K562 (cell line): Measurements from ENCODE around the gene CAVIN1. TPM values are rescaled to one million over a fixed set of nuclear protein-coding genes. Genes with fewer than 3 reads are reported as not detected.
"Not testable (repeated sequence)": the region's sequence is repeated elsewhere in the genome, so short reads cannot be mapped to it uniquely, and the experiment has no call there.

Experiments used
- ATAC-seq: fragments of 200-7000 bp; cut with Tn5 transposase; 3 replicates; pipeline ENCODE4 v1.9.1; 2020; ENCODE audit warnings: moderate library complexity
- BruUV-seq: library from RNA; stranded (reverse); fragments of 400-500 nt; replicated peaks from 2 replicates; lab custom pipeline; 2021; lab: Mats Ljungman, UMichigan
- CTCF ChIA-PET: fragments of 300-600 bp; formaldehyde crosslinking; extraction: SDS; loops from one replicate; lab custom pipeline; 2021; ENCODE audit warnings: low intra/inter-chr PET ratio; lab: Yijun Ruan, JAX
- POLR2A ChIA-PET: fragments of 300-600, 350-650 bp; sonication (Branson Sonifier 250); formaldehyde crosslinking; extraction: SDS; loops from one replicate; lab custom pipeline; 2021; ENCODE audit warnings: antibody characterized with exemption, inconsistent platforms; lab: Yijun Ruan, JAX
- DNase-seq, 4 experiments: peaks; one replicate each; pipeline versions ENCODE4 v3.0.0 to v3.0.0-alpha.2; 2011 to 2018; ENCODE audit warnings: low spot score in 3 of 4, mixed read lengths in 3 of 4; ENCODE audit errors: extremely low read depth in 1 of 4
- FAIRE-seq: peaks from 2 replicates; lab custom pipeline; 2011; peaks lifted over from hg19 to GRCh38; lab: Jason Lieb, UNC
- H2AFZ ChIP-seq: 2 replicates; pipeline ENCODE4 v1.6.0; 2011; ENCODE audit warnings: low read depth, low read length, control low read depth, inconsistent platforms
- H3K27ac ChIP-seq: fragments of 200-600 bp; 3 replicates; pipeline ENCODE4 v1.8.0; 2011; ENCODE audit warnings: low read depth, mild to moderate bottlenecking, control low read depth, inconsistent platforms, low read length, moderate library complexity, mixed read lengths; ENCODE audit errors: extremely low read depth
- H3K27me3 ChIP-seq, 2 experiments: fragments of 300-600 bp in 1 of 2; 2 replicates in 1 of 2; 3 replicates in 1 of 2; pipeline versions ENCODE4 v1.6.0 to v1.8.0; 2011; ENCODE audit warnings: inconsistent platforms in 2 of 2, low read length in 2 of 2, mild to moderate bottlenecking in 1 of 2, mixed read lengths in 1 of 2, moderate library complexity in 1 of 2; ENCODE audit not compliant: control insufficient read depth in 2 of 2, insufficient read depth in 2 of 2
- H3K36me3 ChIP-seq: fragments of 300-600 bp; 3 replicates; pipeline ENCODE4 v1.8.0; 2011; ENCODE audit warnings: mild to moderate bottlenecking, low read length, inconsistent platforms; ENCODE audit not compliant: control insufficient read depth, insufficient read depth
- H3K4me1 ChIP-seq, 2 experiments: fragments of 200-600 bp in 1 of 2; replicated peaks in 1 of 2; 2 replicates in 1 of 2; 3 replicates in 1 of 2; pipeline versions ENCODE4 v1.5.1 to v1.8.0; 2011; ENCODE audit warnings: inconsistent platforms in 2 of 2, low read length in 2 of 2, mild to moderate bottlenecking in 1 of 2, mixed read lengths in 1 of 2, moderate library complexity in 1 of 2; ENCODE audit not compliant: control insufficient read depth in 2 of 2, insufficient read depth in 2 of 2
- H3K4me2 ChIP-seq: 2 replicates; pipeline ENCODE4 v1.6.1; 2011; ENCODE audit warnings: low read length, control low read depth, inconsistent platforms, mixed read lengths; ENCODE audit not compliant: insufficient read depth
- H3K4me3 ChIP-seq: fragments of 200-600 bp; sonication (generic), shearing (Covaris generic); 2 replicates; pipeline ENCODE4 v1.5.1; 2016; ENCODE audit warnings: control low read depth, inconsistent platforms
- H3K79me2 ChIP-seq: fragments of 200-600 bp; 3 replicates; pipeline ENCODE4 v1.8.0; 2011; ENCODE audit warnings: low read length, inconsistent platforms; ENCODE audit not compliant: control insufficient read depth, insufficient read depth
- H3K9ac ChIP-seq, 2 experiments: 2 replicates each; pipeline versions ENCODE4 v1.6.0 to v1.6.1; 2011; ENCODE audit warnings: low read depth in 2 of 2, low read length in 2 of 2, control low read depth in 1 of 2, inconsistent platforms in 1 of 2, mild to moderate bottlenecking in 1 of 2, mixed read lengths in 1 of 2; ENCODE audit not compliant: insufficient read depth in 1 of 2
- H3K9me1 ChIP-seq: one replicate; pipeline ENCODE4 v1.6.0; 2011; ENCODE audit warnings: inconsistent platforms, mild to moderate bottlenecking, low read length, moderate library complexity; ENCODE audit not compliant: control insufficient read depth, insufficient read depth
- H3K9me3 ChIP-seq: replicated peaks from 2 replicates; pipeline ENCODE4 v1.5.1; 2011; ENCODE audit warnings: low read depth, low read length, inconsistent platforms; ENCODE audit not compliant: control insufficient read depth, insufficient read depth
- H4K20me1 ChIP-seq: replicated peaks from 2 replicates; pipeline ENCODE4 v1.6.1; 2011; ENCODE audit warnings: low read length, inconsistent platforms, mixed read lengths; ENCODE audit not compliant: control insufficient read depth, insufficient read depth
- BRF2 ChIP-seq: IDR thresholded peaks from 3 replicates; pipeline ENCODE4 v1.6.1; 2011; ENCODE audit warnings: borderline replicate concordance, mild to moderate bottlenecking; ENCODE audit not compliant: insufficient read length, insufficient read depth
- CREB1 ChIP-seq, 2 experiments: sonication (generic) in 1 of 2; formaldehyde crosslinking in 1 of 2; IDR thresholded peaks; 2 replicates each; pipeline versions ENCODE4 v1.6.1 to v1.8.0; 2012 to 2022; ENCODE audit warnings: inconsistent platforms in 1 of 2, mild to moderate bottlenecking in 1 of 2, missing genetic modification reagents in 1 of 2, moderate library complexity in 1 of 2
- FOSL1 ChIP-seq: fragments of 200-800 bp; sonication (Bioruptor generic); conservative IDR thresholded peaks from 2 replicates; pipeline ENCODE4 v1.6.1; 2016; ENCODE audit warnings: missing genetic modification characterization, missing compliant biosample characterization
- WGBS: fragments of 100-300 bp; shearing (Covaris generic); methylation state at CpG from one replicate; pipeline ENCODE4 v1.1.6; 2016; ENCODE audit warnings: low coverage, mixed read lengths; ENCODE audit not compliant: insufficient coverage; ENCODE audit errors: missing lambda C conversion rate; 5-methylcytosine and 5-hydroxymethylcytosine counted together
- in situ Hi-C: fragments of 300-500 bp; cut with MboI; formaldehyde crosslinking; loops from 4 replicates; pipeline ENCODE4 v1.15.0; 2018; ENCODE audit warnings: inconsistent platforms, mixed read lengths
- intact Hi-C: fragments of 100-400 bp; cut with micrococcal nuclease; formaldehyde crosslinking; loops from 2 replicates; pipeline ENCODE4 v1.14.2; 2022
- polyA plus RNA-seq, 8 experiments: library from polyadenylated mRNA; depleted of rRNA in 4 of 8; stranded (reverse) in 5 of 8; unstranded in 3 of 8; fragments of >200 nt; fragmentation: Nextera tagmentation in 2 of 8; fragmentation: Illumina TruSeq in 1 of 8; extraction: Ambion mirVana in 2 of 8; extraction: Trizol in 1 of 8; gene quantifications; 2 replicates each; pipeline versions ENCODE4 v1.2.1 to v1.2.3, GENCODE V29; 2011 to 2014; ENCODE audit warnings: inconsistent platforms in 1 of 8, missing spikeins in 1 of 8
- total RNA-seq, 7 experiments: library from RNA; depleted of rRNA in 6 of 7; stranded (reverse); fragments of >200 nt in 6 of 7; fragmentation: Illumina TruSeq in 2 of 7; extraction: Trizol in 2 of 7; gene quantifications; 2 replicates each; pipeline versions ENCODE4 v1.2.1 to v1.2.3, GENCODE V29; 2011 to 2021; ENCODE audit warnings: low replicate concordance in 1 of 7

Gene CAVIN1
- total and polyA plus RNA-seq, 9 of the 15 experiments (the other 6 are each of a cell fraction or from before 2014, with no cell fraction given): 6.8 to 162 (median 74.5) TPM

GRCh38 chr17:42421136-42421506, 1.9 kb downstream of the CAVIN1 start:
- peak overlapping the region; percentile 64 for H3K4me3 ChIP-seq
- H3K27me3 ChIP-seq: no peaks in the 10 kb centered on the region
- peaks cover 35% of the 10 kb centered on the region for H3K36me3 ChIP-seq
- ChIA-PET CTCF (no interaction called here), POLR2A (interaction anchor here (1.1 to 1.9 kb wide), 3 partner anchors 11 to 36 kb away, joined by 3 to 10 read pairs (median 10); no protein-coding TSS in a partner anchor)
- WGBS: 20% methylated on average over 4 of the region's 6 CpGs
- H3K9me1 ChIP-seq: no peaks in the 10 kb centered on the region
- no peak for ATAC-seq
- no peak overlapping the region for H2AFZ ChIP-seq
- in situ Hi-C loops: loop anchor here (5.0 kb wide), 1 partner anchor 106 kb away; no protein-coding TSS in a partner anchor
- peaks cover 29 to 33% of the 10 kb centered on the region in 2 experiments; a peak in 4 of 5 replicates for H3K4me1 ChIP-seq
- no TSS peak for BruUV-seq
- peaks cover 68% of the 10 kb centered on the region for H3K79me2 ChIP-seq
- TF ChIP-seq FOSL1 (no peak), CREB1 (IDR thresholded peaks at IDR 0.05) (no peak), CREB1 (CRISPR knock-in tag; IDR thresholded peaks at IDR 0.05) (no peak), BRF2 (no peak)
- H3K4me2 ChIP-seq: peak overlapping the region; percentile 93
- intact Hi-C loops: no loop called here
- H3K9ac ChIP-seq: peak overlapping the region; percentile 77 to 97; a peak in 3 of 4 replicates
- H3K27ac ChIP-seq: peak overlapping the region; percentile 71; the same call in 1 of the 3 replicates
- H4K20me1 ChIP-seq: peaks cover 12% of the 10 kb centered on the region; the same call in 1 of the 2 replicates
- FAIRE-seq: no peak
- no peaks in the 10 kb centered on the region for H3K9me3 ChIP-seq
- DNase-seq: peak in 2 of 4 experiments; percentile 4 to 5

GRCh38 chr17:42417981-42418380, 5.1 kb downstream of the CAVIN1 start:
- H3K27ac ChIP-seq, H2AFZ ChIP-seq, CTCF ChIA-PET, BruUV-seq, FAIRE-seq, DNase-seq, H3K4me2 ChIP-seq, H3K4me3 ChIP-seq, H3K9ac ChIP-seq, H3K27me3 ChIP-seq, H3K9me1 ChIP-seq, ATAC-seq, in situ Hi-C loops, POLR2A ChIA-PET, intact Hi-C loops, H3K9me3 ChIP-seq: not testable (repeated sequence)
- no CpG with 5 or more reads among the region's 5 CpGs for WGBS
- Histone ChIP-seq H3K36me3 (peaks cover 43% of the 10 kb centered on the region), H3K79me2 (peaks cover 97% of the 10 kb centered on the region), H3K4me1 (peaks cover 37 to 43% of the 10 kb centered on the region in 2 experiments; a peak in 4 of 5 replicates), H4K20me1 (peaks cover 15% of the 10 kb centered on the region)
